HG02759 (cell line): Measurements from ENCODE around the gene SSR1.
"Not testable (repeated sequence)": the region's sequence is repeated elsewhere in the genome, so short reads cannot be mapped to it uniquely, and the experiment has no call there.

Experiments
- ATAC-seq: cut with Tn5 transposase; IDR thresholded peaks from one replicate; pipeline ENCODE4 v1.9.1; 2021; ENCODE audit warnings: mild to moderate bottlenecking, moderate library complexity; ENCODE audit not compliant: unreplicated experiment

SSR1 gene

DNA sequence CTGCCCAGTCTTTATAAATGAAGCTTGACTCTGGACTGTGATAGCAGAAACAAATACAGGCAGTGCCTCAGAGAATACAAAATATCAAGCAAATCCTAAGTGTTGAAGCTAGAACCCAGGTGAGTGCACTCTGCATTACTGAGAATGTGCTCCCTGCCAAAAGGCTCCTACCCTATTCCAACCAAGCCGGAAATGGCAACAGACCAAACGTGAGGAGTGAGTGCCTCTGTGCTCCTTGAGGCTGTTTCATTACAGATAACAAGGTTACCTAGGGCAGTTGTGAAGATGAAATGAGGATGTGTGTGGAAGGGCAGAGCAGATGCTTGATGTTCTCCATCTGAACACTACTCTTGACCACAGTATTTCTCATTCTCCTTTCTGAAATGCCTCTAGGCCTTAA is 29.3 kb downstream of the SSR1 start:
- no peak for ATAC-seq

DNA sequence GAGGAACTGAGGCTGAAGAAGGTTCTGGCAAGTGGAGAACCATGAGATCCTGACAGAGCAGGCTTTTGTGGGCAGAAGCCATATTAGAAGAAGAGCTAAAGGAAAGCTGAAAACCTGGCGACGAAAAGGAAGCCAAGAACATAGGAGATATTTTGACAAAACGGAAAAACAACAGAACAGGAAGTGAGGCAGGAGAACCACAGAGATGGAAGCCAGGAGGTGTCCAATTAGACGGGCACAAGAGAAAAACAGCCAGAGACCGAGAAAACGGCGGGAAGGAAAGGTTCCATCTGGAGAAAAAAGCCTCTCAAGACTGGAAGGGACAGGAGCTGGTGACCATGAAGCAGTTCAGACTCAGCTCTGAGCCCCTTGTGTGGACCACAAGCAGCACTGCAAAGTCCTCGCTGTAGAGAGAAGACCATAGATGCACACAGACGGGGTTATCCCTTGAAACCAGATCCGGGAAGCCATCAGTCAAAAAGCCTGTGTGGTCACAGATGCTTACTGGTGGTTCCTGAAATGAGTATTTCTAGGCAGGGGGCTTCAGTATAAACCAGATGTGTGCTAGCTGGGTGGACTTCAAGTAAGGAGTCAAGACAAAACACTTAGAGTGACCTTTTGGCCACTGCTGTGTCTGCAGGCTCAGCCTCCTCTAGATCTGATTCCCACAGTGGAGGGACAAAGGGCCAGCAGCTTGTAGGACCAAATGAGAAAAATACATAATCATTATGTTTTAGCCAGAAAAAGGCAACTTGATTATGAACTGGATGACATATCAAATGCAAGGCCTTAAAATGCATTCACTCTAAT is 30.7 kb downstream of the SSR1 start:
- no peak for ATAC-seq

DNA sequence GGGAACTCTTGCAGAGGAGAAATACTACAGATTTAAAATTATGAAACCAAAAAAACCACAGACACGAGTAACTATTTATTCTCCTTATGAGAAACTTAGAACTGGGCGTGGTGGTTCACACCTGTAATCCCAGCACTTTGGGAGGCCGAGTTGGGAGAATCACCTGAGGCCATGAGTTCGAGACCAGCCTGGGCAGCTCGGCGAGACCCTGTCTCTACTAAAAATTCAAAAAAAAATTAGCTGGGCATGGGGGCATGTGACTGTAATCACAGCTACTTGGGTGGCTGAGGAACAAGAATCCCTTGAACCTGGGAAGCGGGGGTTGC is 36.8 kb downstream of the SSR1 start:
- ATAC-seq = no peak

DNA sequence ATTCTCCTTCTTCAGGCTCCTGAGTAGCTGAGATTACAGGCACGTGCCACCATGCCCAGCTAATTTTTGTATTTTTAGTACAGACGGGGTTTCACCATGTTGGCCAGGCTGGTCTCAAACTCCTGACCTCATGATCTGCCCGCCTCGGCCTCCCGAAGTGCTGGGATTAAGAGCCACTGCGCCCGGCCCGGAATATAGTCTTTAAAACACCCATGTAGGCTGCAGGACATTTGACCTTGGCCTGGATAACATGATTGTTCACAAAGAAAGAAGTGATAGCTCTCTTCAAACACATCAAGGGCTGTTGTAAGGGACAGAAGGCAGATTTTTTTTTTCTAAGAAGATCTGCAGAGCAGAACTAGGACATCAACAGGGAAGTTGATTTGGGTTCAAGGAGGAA is 38.5 kb downstream of the SSR1 start:
- not testable (repeated sequence) for ATAC-seq

DNA sequence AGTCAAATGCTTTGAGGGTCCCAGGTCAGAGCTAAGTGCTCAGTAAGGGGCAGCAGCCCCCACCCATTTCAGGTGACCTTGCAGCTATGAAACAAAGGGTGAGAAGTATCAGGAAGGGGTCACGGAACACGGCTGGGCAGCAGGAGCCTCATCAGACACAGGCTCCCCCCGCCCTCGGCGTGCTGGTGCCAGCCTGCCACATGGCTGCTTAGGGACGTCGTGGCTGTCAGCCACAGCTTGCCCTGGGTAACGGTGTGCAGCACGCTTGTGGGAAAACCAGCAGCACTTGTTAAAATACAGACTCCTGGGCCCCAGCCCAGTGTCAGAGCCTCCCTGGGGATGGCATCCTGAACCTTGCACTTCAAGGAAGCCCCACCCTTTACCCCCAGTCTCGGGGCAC is 39.3 kb downstream of the SSR1 start:
- no peak for ATAC-seq

DNA sequence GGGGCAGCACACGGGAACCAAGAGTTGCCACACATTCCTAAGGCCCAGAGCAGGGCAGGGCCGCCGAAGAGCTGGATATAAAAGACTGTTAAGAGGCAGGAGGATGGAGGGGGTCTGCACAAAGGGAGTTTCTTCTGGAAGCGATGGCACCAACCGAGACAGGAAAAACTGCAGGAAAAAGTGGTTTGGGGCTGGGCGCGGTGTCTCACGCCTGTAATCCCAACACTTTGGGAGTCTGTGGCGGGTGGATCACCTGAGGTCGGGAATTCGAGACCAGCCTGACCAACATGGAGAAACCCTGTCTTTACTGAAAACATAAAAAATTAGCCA is 41.8 kb downstream of the SSR1 start:
- ATAC-seq = no peak

DNA sequence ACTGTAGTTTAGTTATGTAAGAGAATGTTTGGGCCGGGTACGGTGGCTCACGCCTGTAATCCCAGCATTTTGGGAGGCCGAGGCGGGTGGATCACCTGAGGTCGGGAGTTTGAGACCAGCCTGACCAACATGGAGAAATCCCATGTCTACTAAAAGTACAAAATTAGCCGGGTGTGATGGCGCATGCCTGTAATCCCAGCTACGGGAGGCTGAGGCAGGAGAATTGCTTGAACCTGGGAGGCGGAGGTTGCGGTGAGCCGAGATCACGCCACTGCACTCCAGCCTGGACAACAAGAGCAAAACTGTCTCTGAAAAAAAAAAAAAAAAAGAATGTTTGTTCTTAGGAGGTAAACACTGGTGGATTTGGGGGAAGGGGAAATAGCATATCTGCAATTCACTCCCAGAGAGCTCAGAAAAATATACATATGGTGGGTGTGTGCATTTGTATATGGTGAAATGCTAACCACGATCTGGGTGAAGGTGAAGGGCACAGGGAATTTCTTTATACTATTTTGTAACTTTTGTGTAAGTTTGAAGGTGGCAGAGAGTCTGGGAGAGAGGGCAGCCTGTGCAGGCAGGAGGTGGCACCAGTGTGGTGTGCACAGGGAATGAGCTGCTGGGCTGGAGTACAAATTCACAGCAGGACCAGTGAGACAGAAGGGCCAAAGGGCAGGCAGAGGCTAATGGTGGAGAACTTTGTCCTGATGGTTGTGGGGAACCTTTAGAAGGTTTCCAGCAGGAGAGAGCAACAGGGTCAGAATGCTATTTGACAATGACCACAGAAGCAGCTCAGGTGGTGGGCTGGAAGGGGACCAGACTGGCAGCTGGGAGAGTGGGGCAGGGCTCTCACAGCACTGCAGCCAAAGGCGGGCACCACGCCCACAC is 42.4 kb downstream of the SSR1 start:
- no peak for ATAC-seq

DNA sequence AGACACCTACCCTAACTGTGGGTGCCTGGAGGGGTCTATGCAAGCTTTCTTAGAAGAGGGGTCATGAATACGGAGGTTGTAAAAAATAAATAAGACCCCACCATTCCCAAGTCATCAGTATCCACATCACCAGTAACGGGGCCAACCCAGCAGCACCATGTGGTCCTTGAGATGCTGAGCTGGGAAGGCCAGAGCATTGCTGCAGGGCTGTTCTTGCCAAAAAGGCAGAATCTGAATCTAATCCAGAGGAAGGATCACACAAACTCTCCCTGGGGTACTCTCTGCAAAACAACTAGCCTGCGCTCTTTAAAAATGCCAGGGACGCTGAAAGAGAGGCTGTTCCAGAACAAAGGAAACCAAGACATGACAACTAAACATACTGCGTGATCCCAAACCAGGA is 43.2 kb downstream of the SSR1 start:
- ATAC-seq = no peak

DNA sequence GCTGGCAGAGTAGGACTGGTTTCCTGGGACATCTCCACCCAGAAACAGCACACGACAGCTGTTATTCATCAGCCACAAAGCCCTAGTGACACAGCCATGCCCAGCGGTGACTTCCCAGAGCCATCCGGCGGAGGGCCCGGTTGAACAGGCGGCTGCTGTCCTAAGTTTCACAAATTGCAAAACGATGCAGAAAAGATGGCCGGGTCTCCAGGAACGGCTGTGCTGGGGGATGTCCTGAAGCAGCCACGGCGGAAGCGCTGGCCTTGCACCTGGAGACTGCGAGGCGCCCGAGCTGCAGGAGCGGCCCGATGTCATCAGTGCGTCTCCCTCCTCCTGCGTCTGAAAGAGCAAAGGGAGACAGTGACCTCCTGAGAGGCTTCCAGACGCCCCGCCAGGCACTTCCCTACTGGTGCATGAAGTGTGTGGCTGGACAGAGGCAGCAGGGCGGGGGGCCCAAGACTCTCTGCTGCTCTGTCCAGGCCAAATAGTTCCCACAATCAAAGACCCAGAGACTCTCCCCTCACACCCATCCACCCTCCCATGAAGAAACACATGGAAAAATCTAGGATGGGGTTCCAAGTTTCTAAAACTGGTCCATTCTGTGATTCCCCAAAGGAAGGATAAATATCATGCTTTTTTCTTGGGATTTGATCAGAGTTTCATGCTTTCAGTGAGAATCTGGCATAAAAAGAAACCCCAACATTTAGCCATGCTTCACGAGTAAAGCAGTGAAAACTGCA is 44.0 kb downstream of the SSR1 start:
- ATAC-seq = no peak

DNA sequence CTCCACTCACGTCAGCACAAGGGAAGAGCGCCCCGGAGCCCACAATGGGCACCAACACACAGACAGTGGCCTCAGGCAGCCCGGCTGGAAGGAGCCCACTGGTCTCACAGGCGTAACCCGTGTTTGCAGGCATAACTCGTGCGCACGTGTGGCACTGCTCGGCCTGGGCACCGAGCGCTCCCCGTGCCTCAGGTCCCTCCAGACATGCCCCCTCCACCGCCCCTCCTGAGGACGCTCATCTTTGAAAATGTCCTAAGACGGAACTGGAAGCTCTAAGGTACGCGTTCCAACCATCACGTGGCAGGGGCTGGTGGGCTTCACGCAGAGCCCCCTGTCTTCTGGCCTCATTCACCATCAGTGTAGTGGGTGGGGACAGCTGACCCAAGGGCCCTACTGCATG is 44.6 kb downstream of the SSR1 start:
- no peak for ATAC-seq

DNA sequence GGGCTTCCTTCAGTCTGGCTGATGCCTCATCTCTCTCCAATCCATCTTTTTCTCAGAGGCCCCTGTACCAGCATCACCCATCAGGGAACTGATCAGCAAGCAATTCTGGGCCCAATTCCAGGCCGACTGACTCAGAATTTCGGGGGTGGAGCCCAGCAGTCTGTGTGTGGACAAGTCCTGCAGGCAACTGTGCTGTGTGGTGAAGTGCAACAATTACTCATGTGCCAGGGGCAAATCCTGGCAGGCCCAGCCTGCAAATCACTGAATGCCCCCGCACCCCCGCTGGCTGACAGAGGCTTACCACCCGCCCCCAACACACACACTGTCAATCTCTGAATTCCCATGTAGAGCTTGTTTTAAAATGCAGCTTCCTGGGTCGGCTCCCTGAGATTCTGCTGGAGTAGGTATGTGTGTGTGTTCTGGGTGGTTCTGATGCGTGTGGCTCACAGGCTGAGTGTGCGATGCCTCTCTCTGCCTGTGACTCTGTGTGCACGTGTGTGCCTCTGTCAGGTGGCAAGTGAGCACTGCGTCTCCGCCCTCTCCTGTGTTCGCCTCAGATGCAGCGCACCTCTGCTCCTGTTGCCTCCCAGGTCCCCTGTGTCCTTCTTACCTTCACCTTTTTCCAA is 45.4 kb downstream of the SSR1 start:
- ATAC-seq = no peak

DNA sequence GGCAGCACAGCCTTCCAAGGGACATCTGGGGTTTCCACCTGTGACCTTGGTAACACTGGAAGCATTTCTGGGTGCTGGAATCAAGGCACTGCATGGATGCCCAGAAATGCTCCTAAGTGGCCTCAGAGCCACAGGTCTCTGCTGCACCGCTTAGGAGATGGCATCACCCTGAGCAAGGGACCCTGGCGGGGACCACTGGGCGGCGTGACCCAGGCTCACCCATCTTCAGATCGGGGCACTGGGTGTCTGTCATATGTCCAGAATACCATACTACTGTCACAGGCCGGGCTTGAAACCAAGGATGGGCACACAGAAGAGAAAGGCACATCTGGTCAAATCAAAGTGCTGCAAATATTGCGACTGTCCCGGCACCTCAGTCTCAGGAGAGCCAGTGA is 45.9 kb downstream of the SSR1 start:
- ATAC-seq = no peak

DNA sequence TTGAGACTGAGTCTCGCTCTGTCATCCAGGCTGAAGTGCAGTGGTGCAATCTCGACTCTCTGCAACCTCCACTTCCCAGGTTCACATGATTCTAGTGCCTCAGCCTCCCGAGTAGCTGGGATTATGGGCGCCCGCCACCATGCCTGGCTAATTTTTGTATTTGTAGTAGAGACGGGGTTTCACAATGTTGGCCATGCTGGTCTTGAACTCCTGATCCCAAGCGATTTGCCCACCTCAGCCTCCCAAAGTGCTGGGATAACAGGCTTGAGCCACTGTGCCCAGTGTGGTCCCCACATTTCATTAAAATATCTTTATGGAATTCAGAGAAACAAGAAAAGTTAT is 47.6 kb downstream of the SSR1 start:
- ATAC-seq = not testable (repeated sequence)

DNA sequence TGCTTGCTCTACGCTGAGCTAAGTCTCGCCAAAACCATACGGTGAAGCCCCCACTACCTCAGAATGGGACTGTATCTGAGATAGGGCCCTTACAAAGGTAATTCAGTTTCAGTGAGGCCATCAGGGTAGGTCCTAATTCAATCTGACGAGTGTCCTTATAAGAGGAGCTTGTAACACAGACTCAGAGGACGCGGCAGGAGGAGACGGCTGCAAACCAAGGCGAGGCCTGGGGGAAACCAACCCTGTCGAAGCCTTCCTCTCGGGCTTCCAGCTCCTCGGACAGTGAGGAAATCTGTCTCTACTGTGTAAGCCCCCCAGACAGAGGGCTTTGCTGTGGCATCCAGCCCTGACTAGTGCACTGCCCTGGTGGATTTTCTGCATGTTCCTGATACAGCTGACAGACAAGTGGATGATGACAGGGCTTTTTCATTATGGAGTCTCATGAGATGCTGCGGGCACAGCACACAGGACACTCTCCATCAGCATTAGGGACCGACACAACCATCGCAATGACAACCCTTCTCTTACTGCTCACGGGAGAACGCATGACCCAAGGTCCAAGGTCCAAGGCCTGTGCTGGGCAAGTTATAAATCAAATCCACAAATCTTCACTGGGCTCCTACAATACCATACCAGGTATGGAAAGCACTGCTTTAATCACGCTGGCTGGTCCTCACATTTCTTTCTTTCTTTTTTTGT is 48.2 kb downstream of the SSR1 start:
- ATAC-seq = no peak

DNA sequence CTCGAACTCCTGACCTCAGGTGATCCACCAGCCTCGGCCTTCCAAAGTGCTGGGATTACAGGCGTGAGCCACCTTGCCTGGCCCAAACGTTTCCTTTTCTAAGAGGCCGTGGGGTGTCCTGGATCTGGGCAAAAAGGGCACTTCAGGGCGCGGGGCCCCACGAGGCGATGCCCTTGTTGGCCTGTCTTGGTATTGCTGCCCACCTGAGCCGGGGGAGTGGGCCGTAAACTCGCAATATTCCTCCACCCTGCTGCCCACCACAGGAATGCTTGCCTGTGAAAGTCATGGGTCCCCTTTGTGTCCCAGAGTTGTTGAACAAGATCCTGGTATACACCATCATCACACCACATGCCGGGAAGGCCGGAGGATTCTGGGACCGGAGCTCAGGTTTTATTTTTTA is 49.0 kb downstream of the SSR1 start:
- no peak for ATAC-seq

DNA sequence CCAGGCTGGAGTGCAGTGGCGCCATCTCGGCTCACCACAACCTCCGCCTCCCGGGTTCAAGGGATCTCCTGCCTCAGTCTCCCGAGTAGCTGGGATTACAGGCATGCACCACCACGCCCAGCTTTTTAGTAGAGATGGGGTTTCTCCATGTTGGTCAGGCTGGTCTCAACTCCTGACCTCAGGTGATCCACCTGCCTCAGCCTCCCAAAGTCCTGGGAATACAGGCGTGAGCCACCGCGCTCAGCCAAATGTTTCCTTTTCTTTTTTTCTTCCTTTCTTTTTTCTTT is 49.5 kb downstream of the SSR1 start:
- not testable (repeated sequence) for ATAC-seq

DNA sequence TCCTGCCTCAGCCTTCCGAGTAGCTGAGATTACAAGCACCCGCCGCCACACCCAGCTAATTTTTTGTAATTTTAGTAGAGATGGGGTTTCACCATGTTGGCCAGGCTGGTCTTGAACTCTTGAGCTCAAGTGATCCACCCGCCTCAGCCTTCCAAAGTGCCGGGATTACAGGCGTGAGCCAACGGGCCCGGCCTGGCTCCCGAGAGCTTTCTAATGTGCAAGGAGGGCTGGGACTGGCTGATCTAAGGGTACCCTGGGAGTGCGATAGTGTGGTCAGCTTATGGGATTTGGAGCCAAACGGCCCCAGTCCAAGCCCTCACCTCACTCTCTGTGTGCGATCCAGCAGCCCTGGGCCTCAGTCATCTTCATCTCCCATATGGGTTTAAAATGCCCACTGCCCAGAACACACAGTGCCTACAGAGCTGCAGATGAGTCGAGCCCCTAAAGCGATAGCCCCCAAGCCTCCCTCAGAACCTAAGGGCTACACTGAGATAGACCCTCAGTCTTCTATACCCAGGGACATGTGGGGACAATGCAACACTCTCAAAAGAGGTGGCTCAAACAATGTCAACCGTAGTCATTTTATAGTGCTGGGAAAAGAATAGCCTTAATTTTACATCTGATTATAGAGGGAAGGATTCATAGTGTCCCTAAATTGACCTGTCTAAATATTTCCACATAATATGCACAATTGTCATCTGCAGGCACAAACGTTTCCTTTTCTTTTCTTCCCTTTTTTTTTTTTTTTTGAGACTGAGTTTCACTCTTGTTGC is 50.1 kb downstream of the SSR1 start:
- ATAC-seq = no peak

DNA sequence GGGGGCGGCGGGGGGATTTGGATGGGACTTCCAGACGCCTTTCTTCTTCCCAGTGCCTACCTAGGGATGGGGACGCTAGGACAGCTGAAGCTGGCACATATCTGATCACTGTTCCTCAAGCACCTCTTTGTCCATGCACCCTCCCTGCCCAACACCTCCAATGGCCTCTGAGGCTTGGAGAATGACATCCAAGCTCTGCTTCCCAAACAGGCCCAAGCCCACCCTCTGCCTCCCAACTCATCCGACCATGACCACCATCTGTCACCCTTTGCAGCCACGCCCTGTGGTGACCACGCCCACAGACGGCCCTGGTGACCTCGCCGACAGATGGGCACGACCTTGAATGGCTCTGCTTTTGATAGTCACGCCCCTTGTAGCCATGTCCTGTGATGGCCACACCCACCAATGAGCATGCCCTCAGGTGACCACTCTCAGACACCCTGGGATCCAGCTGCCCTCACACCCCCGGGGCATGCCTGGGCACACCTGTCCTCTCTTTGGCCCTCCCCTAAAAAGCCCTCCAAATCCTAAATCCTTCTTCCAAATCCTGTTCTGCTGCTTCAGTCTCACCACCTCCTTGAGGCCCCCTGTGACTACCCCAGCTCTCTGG is 51.0 kb downstream of the SSR1 start:
- no peak for ATAC-seq

DNA sequence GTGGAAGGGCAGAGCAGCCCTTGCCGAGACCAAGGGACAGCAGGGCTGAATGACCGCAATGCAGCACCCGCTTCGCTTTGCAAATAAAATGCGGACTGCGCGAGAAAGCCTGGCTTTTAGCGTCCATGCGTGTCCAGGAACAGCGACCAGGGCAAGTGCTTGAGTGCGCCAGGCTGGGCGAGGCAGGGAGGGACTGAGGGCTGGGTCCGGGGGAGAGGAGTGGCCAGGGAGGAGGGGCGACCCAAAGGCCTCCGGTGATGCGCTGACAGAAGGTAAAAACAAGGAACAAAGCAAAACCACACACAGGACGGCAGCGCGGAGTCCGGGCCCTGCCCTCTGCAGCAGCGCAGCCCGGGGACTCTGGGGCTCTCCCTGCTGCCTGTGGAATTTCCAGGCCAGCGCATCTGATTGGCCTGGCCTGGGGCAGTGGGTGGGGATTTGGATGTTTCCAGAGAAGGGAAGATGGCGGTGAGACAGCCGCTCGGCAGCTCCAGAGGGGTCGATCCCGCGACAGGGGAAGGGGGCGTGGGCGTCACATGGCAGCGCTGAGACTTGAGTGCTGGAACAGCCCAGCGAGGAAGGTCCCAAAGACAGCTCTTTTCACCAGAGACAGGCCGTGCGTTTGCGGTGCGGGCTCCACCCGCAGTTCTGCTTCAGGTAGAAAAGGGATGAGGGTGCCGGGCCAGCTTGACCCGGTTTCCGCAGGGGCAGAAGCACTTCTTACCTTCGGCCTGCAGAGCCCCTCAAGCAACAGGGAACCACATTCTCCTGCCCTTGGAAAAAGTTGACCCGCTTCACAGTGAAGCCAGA is 51.8 kb downstream of the SSR1 start:
- ATAC-seq = peak; percentile 80
